Measurements from ENCODE around the gene RHOH. TPM values are rescaled to one million over a fixed set of nuclear protein-coding genes. Genes with fewer than 3 reads are reported as not detected.

Gene RHOH
- total RNA-seq, 4 donors from 2014 or later, result 0.91 to 3.5 (median 1.5) TPM

DNA sequence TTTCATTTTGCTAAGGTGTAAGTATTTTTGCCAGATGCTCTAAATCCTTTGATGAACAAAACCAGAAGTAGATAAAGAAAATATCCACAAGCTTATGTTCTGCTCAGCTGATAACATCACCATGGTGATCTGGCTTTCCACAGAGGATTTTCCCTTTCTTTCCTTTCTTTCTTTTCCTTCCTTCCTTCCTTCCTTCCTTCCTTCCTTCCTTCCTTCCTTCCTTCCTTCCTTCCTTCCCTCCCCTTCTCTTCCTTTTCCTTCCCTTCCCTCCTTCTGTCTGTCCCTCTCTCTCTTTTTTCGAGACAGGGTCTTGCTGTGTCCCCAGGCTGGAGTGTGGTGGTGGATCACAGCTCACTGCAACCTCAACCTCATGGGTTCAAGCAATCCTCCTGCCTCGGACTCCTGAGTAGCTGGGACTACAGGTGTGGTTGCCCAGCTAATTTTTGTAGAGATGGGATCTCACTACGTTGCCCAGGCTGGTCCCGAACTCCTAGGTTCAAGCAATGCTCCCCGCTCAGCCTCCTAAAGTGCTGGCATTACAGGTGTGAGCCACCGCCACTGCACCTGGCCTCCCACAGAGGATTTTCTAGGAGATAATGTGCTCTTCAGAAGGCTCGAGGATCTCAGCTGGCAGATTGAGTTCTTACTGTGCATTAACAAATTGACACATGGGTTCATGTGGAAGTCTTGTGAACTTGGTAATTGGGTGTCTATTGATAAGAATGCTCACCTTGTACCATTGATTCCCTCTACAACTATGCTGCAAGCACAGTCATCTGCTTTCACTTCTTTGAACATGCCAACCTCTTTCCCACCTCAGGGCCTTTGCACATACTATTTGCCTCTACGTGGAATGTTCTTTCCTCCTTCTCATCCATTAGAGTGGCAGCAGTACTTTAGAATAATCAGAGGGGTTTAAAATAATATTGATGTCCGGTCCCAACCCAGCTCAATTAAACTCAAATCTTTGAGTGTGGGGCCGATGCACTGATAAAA lies 1.4 kb upstream of the RHOH start:
- no peaks in the 10 kb centered on the region for H3K27me3 ChIP-seq
- DNase-seq (ENCODE audit: low spot score in 2 of 2), result no peak
- no peaks in the 10 kb centered on the region for H3K4me1 ChIP-seq
- 98% methylated on average over 8 of the region's 10 CpGs for WGBS
- no peak overlapping the region for H3K4me3 ChIP-seq
- TF ChIP-seq POLR2AphosphoS5 (IDR thresholded peaks at IDR 0.05), result no peak
- no peak for TF ChIP-seq EP300 (IDR thresholded peaks at IDR 0.05)
- no peak for TF ChIP-seq POLR2A (IDR thresholded peaks at IDR 0.05)
- TF ChIP-seq CTCF (IDR thresholded peaks at IDR 0.05), result no peak
- H3K36me3 ChIP-seq, result no peaks in the 10 kb centered on the region
- H3K9me3 ChIP-seq, result no peaks in the 10 kb centered on the region
- H3K27ac ChIP-seq, result no peak overlapping the region

DNA sequence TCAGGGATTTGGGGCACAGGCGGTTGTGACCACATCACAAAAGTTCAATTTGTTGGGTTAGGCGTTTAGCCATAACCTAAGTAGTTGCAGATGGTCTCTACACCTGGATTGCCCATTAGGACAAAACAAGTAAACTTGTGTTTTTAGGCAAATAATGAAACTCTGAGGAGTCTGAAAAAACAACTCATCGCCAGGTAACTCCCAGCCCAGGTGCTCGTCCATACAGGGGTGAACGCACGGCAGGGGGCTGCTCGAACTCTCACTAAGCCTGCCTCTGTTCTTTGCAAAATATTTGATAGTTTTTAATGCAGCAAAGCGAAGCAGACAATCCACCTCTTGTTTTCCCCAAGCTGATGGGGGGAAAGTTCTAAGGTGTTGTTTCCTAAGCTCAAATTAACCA lies 559 bp upstream of the RHOH start:
- Histone ChIP-seq H3K27me3 (no peaks in the 10 kb centered on the region), H3K36me3 (no peaks in the 10 kb centered on the region), H3K9me3 (no peaks in the 10 kb centered on the region), H3K4me1 (no peaks in the 10 kb centered on the region), H3K4me3 (no peak overlapping the region), H3K27ac (no peak overlapping the region)
- no peak for DNase-seq (ENCODE audit: low spot score in 2 of 2)
- WGBS, result 88% methylated on average over 8 of the region's 8 CpGs
- TF ChIP-seq POLR2AphosphoS5 (IDR thresholded peaks at IDR 0.05) (no peak), POLR2A (IDR thresholded peaks at IDR 0.05) (no peak), CTCF (IDR thresholded peaks at IDR 0.05) (no peak), EP300 (IDR thresholded peaks at IDR 0.05) (no peak)

- Histone ChIP-seq H3K27me3 (no peaks in the 10 kb centered on the region), H3K4me3 (peak overlapping the region; percentile 20), H3K9me3 (no peaks in the 10 kb centered on the region), H3K36me3 (no peaks in the 10 kb centered on the region), H3K27ac (peak overlapping the region; percentile 50), H3K4me1 (no peaks in the 10 kb centered on the region)
- WGBS, result 68% methylated on average over 15 of the region's 15 CpGs
- DNase-seq (ENCODE audit: low spot score in 2 of 2), result no peak
- TF ChIP-seq EP300 (IDR thresholded peaks at IDR 0.05) (no peak), POLR2A (IDR thresholded peaks at IDR 0.05) (peak in 1 of 2 donors; percentile 23)
Measured at GRCh38 chr4:40197879-40198689, 1.3 kb downstream of the RHOH start.

- TF ChIP-seq POLR2AphosphoS5 (IDR thresholded peaks at IDR 0.05), result no peak
- TF ChIP-seq EP300 (IDR thresholded peaks at IDR 0.05), result no peak
- TF ChIP-seq CTCF (IDR thresholded peaks at IDR 0.05), result no peak
- Histone ChIP-seq H3K9me3 (no peaks in the 10 kb centered on the region), H3K4me3 (peak overlapping the region; percentile 20), H3K36me3 (no peaks in the 10 kb centered on the region), H3K27ac (peak overlapping the region; percentile 11), H3K27me3 (no peaks in the 10 kb centered on the region), H3K4me1 (no peaks in the 10 kb centered on the region)
- WGBS, result 77% methylated on average over 6 of the region's 6 CpGs
- no peak for DNase-seq (ENCODE audit: low spot score in 2 of 2)
Measured at GRCh38 chr4:40199179-40199670, 2.4 kb downstream of the RHOH start.

DNA sequence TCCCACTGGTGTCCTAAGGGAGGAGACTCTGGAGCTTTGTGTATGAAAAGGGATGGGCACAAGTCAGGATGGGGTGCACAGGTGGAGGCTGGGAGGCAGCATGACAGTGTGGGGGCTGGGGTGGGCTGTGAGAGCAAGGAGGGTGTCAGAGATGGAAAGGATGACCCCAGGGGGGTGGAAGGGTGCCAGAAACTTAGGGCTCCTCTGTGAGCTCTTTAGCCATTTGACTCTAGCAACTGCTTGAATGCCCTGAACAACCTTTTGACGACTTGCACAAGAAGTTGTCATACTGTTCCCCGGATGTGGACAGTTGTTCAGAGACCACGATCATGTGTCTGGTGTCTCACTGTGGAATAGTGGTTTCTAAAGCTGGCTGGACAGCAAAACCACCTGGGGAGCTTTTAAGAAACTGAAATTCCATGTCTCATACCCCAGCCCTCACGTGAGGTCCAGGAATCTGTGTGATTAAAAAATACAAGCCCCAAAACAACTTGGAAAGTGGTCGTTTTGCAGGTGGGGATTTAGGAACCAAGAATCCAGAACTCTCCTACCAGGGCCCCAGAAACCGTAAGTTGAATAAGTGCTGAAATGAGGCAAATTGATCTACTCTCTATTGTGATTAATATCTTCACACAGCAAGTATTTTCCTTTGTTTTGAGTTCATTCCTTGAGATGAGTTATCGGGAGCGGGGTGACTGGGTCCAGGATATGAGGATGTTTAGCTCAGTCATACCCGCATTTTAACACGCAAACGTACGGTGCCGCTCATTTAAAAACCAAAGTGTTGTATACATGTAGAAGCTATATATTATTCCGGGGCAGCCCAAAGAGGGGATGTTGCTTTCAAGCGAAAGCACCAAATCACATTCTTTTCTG lies 3.4 kb downstream of the RHOH start:
- TF ChIP-seq POLR2AphosphoS5 (IDR thresholded peaks at IDR 0.05) (no peak), CTCF (IDR thresholded peaks at IDR 0.05) (no peak), EP300 (IDR thresholded peaks at IDR 0.05) (no peak), POLR2A (IDR thresholded peaks at IDR 0.05) (no peak)
- no peaks in the 10 kb centered on the region for H3K27me3 ChIP-seq
- no peaks in the 10 kb centered on the region for H3K36me3 ChIP-seq
- WGBS, result 81% methylated on average over 15 of the region's 15 CpGs
- no peaks in the 10 kb centered on the region for H3K9me3 ChIP-seq
- peak overlapping the region; percentile 3 for H3K4me3 ChIP-seq
- no peaks in the 10 kb centered on the region for H3K4me1 ChIP-seq
- H3K27ac ChIP-seq, result peak overlapping the region; percentile 44
- no peak for DNase-seq (ENCODE audit: low spot score in 2 of 2)

Data from suprapubic skin (tissue), 4 donors.